Adrenal gland (tissue), 5 donors: ENCODE measurements around the gene TMEM201.
"Not testable (repeated sequence)": the region's sequence is repeated elsewhere in the genome, so short reads cannot be mapped to it uniquely, and the experiment has no call there.

Experiments
- CTCF ChIP-seq, 6 experiments: fragments of 450-650 bp in 4 of 6; fragments of 200-600 bp in 2 of 6; sonication (generic) in 1 of 6; IDR thresholded peaks; 1 replicate in 5 of 6; 2 replicates in 1 of 6; pipeline versions ENCODE4 v1.5.1 to v1.8.0; 2016 to 2021; ENCODE audit warnings: antibody characterized with exemption in 6 of 6, mild to moderate bottlenecking in 2 of 6, moderate library complexity in 1 of 6
- POLR2A ChIP-seq, 2 donors: fragments of 450-650 bp; IDR thresholded peaks; one replicate each; pipeline ENCODE4 v1.6.1; 2017; ENCODE audit warnings: antibody characterized with exemption in 2 of 2, mild to moderate bottlenecking in 2 of 2, moderate library complexity in 1 of 2
- donor health status: DM: no; HTN: no; CAD: no.

- not testable (repeated sequence) for TF ChIP-seq CTCF, POLR2A (IDR thresholded peaks at IDR 0.05)
Observed at GRCh38 chr1:9560090-9560489, 28.6 kb upstream of the TMEM201 start.
